HCT116 (cell line): ENCODE data around the gene NRIP2. TPM values are rescaled to one million over a fixed set of nuclear protein-coding genes. Genes with fewer than 3 reads are reported as not detected.

Source experiments
- ATAC-seq: fragments of 200-7000 bp; cut with Tn5 transposase; 2 replicates; pipeline ENCODE4 v1.9.1; 2020; ENCODE audit warnings: mild to moderate bottlenecking, moderate library complexity
- BruUV-seq: library from RNA; stranded (reverse); fragments of 400-500 nt; replicated peaks from 2 replicates; lab custom pipeline; 2021; lab: Mats Ljungman, UMichigan
- CTCF ChIA-PET: fragments of 300-600 bp; sonication (Branson Sonifier 250); formaldehyde crosslinking; loops from one replicate; lab custom pipeline; 2021; ENCODE audit warnings: antibody characterized with exemption; lab: Charles Lee
- POLR2A ChIA-PET: fragments of 300-600, 350-600 bp; sonication (Branson Sonifier 250); formaldehyde crosslinking; loops from one replicate; lab custom pipeline; 2021; ENCODE audit warnings: antibody characterized with exemption; lab: Charles Lee
- RAD21 ChIA-PET, 2 experiments: fragments of 300-600 bp; sonication (Branson Sonifier 250); formaldehyde crosslinking; loops; one replicate each; lab custom pipeline; 2023; ENCODE audit warnings: low total read pairs in 2 of 2; ENCODE audit not compliant: uncharacterized antibody in 2 of 2, unreplicated experiment in 2 of 2, low non-redundant PET in 1 of 2; lab: Charles Lee
- DNase-seq: peaks from one replicate; pipeline ENCODE4 v3.0.0-alpha.2; 2010; ENCODE audit warnings: low read depth, low spot score
- H2AFZ ChIP-seq: fragments of 200-600 bp; shearing (Covaris generic), sonication (generic); 2 replicates; pipeline ENCODE4 v1.6.1; 2017; ENCODE audit warnings: low read depth, mixed run types, mixed read lengths, antibody characterized with exemption, low read length; ENCODE audit not compliant: poor library complexity, severe bottlenecking
- H3K27ac ChIP-seq: 2 replicates; pipeline ENCODE4 v1.5.1; 2012; ENCODE audit warnings: low read depth, low read length
- H3K27me3 ChIP-seq: fragments of 200-600 bp; sonication (generic); 2 replicates; pipeline ENCODE4 v1.6.1; 2016; ENCODE audit warnings: mixed run types, low read length, mixed read lengths; ENCODE audit not compliant: insufficient read depth
- H3K36me3 ChIP-seq, 2 experiments: fragments of 200-500 bp in 1 of 2; fragments of 200-600 bp in 1 of 2; sonication (Bioruptor generic) in 1 of 2; sonication (generic) in 1 of 2; 2 replicates each; pipeline versions ENCODE4 v1.5.1 to v1.6.1; 2014 to 2016; ENCODE audit warnings: low read length in 2 of 2, inconsistent platforms in 1 of 2, mixed read lengths in 1 of 2, mixed run types in 1 of 2; ENCODE audit not compliant: insufficient read depth in 2 of 2, control insufficient read depth in 1 of 2
- H3K4me1 ChIP-seq, 2 experiments: fragments of 200-600 bp in 1 of 2; sonication (generic) in 1 of 2; 2 replicates each; pipeline versions ENCODE4 v1.5.1 to v1.6.1; 2012 to 2017; ENCODE audit warnings: low read length in 2 of 2, inconsistent platforms in 1 of 2, mild to moderate bottlenecking in 1 of 2, mixed read lengths in 1 of 2, mixed run types in 1 of 2, moderate library complexity in 1 of 2; ENCODE audit not compliant: insufficient read depth in 2 of 2, control insufficient read depth in 1 of 2
- H3K4me2 ChIP-seq: fragments of 200-600 bp; sonication (generic); 2 replicates; pipeline ENCODE4 v1.6.1; 2017; ENCODE audit warnings: mixed run types, low read length, mixed read lengths
- H3K4me3 ChIP-seq, 2 experiments: fragments of 200-600 bp in 1 of 2; sonication (generic) in 1 of 2; replicated peaks in 1 of 2; 2 replicates each; pipeline ENCODE4 v1.5.1; 2011 to 2016; ENCODE audit warnings: low read length in 2 of 2, control low read depth in 1 of 2, low read depth in 1 of 2, mild to moderate bottlenecking in 1 of 2, mixed read lengths in 1 of 2, mixed run types in 1 of 2
- H3K79me2 ChIP-seq: fragments of 200-600 bp; sonication (generic); 2 replicates; pipeline ENCODE4 v1.6.1; 2017; ENCODE audit warnings: mild to moderate bottlenecking, mixed run types, low read length, moderate library complexity, mixed read lengths; ENCODE audit not compliant: insufficient read depth
- H3K9ac ChIP-seq: fragments of 200-600 bp; sonication (generic); 2 replicates; pipeline ENCODE4 v1.6.1; 2016; ENCODE audit warnings: low read length, mixed read lengths
- H3K9me2 ChIP-seq: fragments of 200-600 bp; sonication (generic), shearing (Covaris generic); 2 replicates; pipeline ENCODE4 v1.6.1; 2017; ENCODE audit warnings: mixed run types, mild to moderate bottlenecking, moderate library complexity; ENCODE audit not compliant: insufficient read depth
- H3K9me3 ChIP-seq, 2 experiments: fragments of 200-500 bp in 1 of 2; fragments of 200-600 bp in 1 of 2; sonication (Bioruptor generic) in 1 of 2; sonication (generic) in 1 of 2; 2 replicates each; pipeline ENCODE4 v1.6.1; 2014 to 2017; ENCODE audit warnings: low read length in 2 of 2, mixed read lengths in 2 of 2, inconsistent platforms in 1 of 2, low read depth in 1 of 2, mild to moderate bottlenecking in 1 of 2, mixed run types in 1 of 2, moderate library complexity in 1 of 2; ENCODE audit not compliant: control insufficient read depth in 1 of 2, insufficient read depth in 1 of 2
- H4K20me1 ChIP-seq: fragments of 200-600 bp; sonication (generic), shearing (Covaris generic); 2 replicates; pipeline ENCODE4 v1.6.1; 2017; ENCODE audit warnings: mixed run types, mild to moderate bottlenecking, moderate library complexity; ENCODE audit not compliant: insufficient read depth
- CBX3 ChIP-seq: IDR thresholded peaks from 2 replicates; pipeline ENCODE4 v1.6.1; 2012; ENCODE audit warnings: low read depth
- EGR1 ChIP-seq: IDR thresholded peaks from 2 replicates; pipeline ENCODE4 v1.6.1; 2012; ENCODE audit warnings: low read depth
- EZH2phosphoT487 ChIP-seq: fragments of 200-600 bp; IDR thresholded peaks from 2 replicates; pipeline ENCODE4 v1.6.1; 2018; ENCODE audit warnings: antibody characterized with exemption, borderline replicate concordance
- FOSL1 ChIP-seq: IDR thresholded peaks from 2 replicates; pipeline ENCODE4 v1.6.1; 2012; ENCODE audit warnings: low read depth
- MAX ChIP-seq: IDR thresholded peaks from 2 replicates; pipeline ENCODE4 v1.6.1; 2012
- POLR2A ChIP-seq: IDR thresholded peaks from 2 replicates; pipeline ENCODE4 v1.7.0; 2011; ENCODE audit warnings: borderline replicate concordance; ENCODE audit not compliant: insufficient read depth, insufficient read length; ENCODE audit errors: extremely low read depth
- POLR2AphosphoS5 ChIP-seq: IDR thresholded peaks from 2 replicates; pipeline ENCODE4 v1.6.1; 2011; ENCODE audit warnings: mild to moderate bottlenecking, low read depth, low read length, moderate library complexity
- RAD21 ChIP-seq: IDR thresholded peaks from 2 replicates; pipeline ENCODE4 v1.6.1; 2012; ENCODE audit warnings: low read depth, mild to moderate bottlenecking
- SIN3A ChIP-seq: IDR thresholded peaks from 2 replicates; pipeline ENCODE4 v1.6.1; 2012; ENCODE audit warnings: low read depth
- YY1 ChIP-seq: IDR thresholded peaks from 2 replicates; pipeline ENCODE4 v1.6.1; 2011; ENCODE audit warnings: low read length, low read depth, moderate library complexity, mild to moderate bottlenecking; ENCODE audit not compliant: insufficient replicate concordance; ENCODE audit errors: extremely low read depth
- ZBTB33 ChIP-seq: IDR thresholded peaks from 2 replicates; pipeline ENCODE4 v1.6.1; 2011; ENCODE audit warnings: mild to moderate bottlenecking, low read length, moderate library complexity; ENCODE audit not compliant: insufficient replicate concordance; ENCODE audit errors: extremely low read depth
- ZFX ChIP-seq: fragments of 450-650 bp; IDR thresholded peaks from 2 replicates; pipeline ENCODE4 v1.6.1; 2017
- ZNF274 ChIP-seq: fragments of 200-500 bp; sonication (Bioruptor generic); IDR thresholded peaks from 2 replicates; pipeline ENCODE4 v1.6.1; 2014; ENCODE audit warnings: mild to moderate bottlenecking, low read depth, low read length, inconsistent platforms
- intact Hi-C: fragments of 100-400 bp; cut with micrococcal nuclease; formaldehyde crosslinking; loops from 2 replicates; pipeline ENCODE4 v1.10.0; 2022
- total RNA-seq: library from RNA; stranded (reverse); gene quantifications from one replicate; pipeline ENCODE4 v1.2.1, GENCODE V29; 2021; ENCODE audit not compliant: unreplicated experiment
- TF ChIP-seq, protein P1 (sequence below): IDR thresholded peaks from 2 replicates; pipeline ENCODE4 v1.6.1; 2012; ENCODE audit warnings: low read depth

Gene NRIP2
- total RNA-seq, 1 experiment from 2014 or later, result not detected

DNA sequence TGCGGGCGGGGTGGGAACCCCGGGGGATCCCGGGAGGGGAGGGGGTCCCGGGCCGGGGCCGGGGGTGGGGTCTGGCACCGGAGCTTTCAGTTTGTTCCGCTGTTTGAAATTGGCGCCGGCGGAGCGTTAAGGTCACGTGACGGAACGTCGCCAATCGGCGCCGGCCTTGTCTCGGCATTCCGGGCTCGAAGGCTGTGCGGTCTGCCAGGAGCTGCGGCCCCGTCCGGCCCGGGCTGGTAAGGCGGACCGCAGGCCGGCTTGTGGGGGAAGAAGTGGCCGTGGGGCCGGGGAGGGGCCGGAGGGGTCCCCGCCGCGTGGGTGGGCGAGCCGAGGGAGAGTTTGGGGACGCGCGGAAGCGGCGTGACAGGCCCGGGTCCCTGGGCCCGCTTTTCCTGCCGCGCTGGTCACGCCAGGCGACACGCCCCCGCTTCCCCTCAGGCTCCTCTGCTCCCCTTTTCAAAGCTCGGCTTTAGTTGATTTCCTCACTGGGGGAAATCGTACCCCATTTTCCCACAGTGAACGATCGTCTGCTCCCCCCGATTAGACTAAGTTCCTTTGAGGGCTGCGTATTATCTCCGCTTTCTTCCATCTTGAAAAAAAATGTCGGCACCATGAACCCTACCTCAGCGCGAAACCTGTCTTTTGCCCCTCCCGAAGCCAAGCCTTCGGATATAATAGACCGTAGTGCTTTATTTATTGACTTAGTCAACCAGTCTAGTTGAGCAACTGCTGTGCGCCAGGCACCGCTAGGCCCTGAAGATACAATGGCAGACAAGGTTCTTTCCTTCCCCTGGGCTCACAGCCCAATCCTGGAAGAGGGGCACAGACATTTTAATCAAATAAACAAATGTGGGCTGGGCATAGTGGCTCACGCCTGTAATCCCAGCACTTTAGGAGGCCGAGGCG, 42.5 kb upstream of the NRIP2 start, which contains the start of the genes FOXM1 and RHNO1:
FOXM1 (minus strand) TSS at position 128 of the 906 bp plus-strand sequence. CDS start 2,696 bp downstream, outside the sequence.
RHNO1 (plus strand) TSS at position 177 of the 906 bp plus-strand sequence. CDS start 8,144 bp downstream, outside the sequence.
- TSS peak; percentile 70 for BruUV-seq
- peak within 1 kb of the TSS; percentile 92 to 96 for H3K4me3 ChIP-seq
- no peaks in the 10 kb centered on the region for H3K27me3 ChIP-seq
- H3K9ac ChIP-seq, result peak within 1 kb of the TSS; percentile 92
- H3K4me1 ChIP-seq, result peaks cover 6 to 20% of the 10 kb centered on the region in 2 experiments
- intact Hi-C loops, result no loop called here
- CTCF ChIA-PET, result interaction anchor here (0.7 to 1.5 kb wide), 6 partner anchors 9 to 164 kb away, joined by 3 to 11 read pairs (median 3); partner anchors contain the start of genes ITFG2 and TULP3
- peak; percentile 85 for TF ChIP-seq POLR2AphosphoS5
- TF ChIP-seq EZH2phosphoT487, result no peak
- peak; percentile 67 for TF ChIP-seq MAX
- TF ChIP-seq CBX3, result no peak
- no peak for TF ChIP-seq FOSL1
- TF ChIP-seq YY1, result peak; percentile 63
- TF ChIP-seq ZNF274, result no peak
- TF ChIP-seq, protein P1, sequence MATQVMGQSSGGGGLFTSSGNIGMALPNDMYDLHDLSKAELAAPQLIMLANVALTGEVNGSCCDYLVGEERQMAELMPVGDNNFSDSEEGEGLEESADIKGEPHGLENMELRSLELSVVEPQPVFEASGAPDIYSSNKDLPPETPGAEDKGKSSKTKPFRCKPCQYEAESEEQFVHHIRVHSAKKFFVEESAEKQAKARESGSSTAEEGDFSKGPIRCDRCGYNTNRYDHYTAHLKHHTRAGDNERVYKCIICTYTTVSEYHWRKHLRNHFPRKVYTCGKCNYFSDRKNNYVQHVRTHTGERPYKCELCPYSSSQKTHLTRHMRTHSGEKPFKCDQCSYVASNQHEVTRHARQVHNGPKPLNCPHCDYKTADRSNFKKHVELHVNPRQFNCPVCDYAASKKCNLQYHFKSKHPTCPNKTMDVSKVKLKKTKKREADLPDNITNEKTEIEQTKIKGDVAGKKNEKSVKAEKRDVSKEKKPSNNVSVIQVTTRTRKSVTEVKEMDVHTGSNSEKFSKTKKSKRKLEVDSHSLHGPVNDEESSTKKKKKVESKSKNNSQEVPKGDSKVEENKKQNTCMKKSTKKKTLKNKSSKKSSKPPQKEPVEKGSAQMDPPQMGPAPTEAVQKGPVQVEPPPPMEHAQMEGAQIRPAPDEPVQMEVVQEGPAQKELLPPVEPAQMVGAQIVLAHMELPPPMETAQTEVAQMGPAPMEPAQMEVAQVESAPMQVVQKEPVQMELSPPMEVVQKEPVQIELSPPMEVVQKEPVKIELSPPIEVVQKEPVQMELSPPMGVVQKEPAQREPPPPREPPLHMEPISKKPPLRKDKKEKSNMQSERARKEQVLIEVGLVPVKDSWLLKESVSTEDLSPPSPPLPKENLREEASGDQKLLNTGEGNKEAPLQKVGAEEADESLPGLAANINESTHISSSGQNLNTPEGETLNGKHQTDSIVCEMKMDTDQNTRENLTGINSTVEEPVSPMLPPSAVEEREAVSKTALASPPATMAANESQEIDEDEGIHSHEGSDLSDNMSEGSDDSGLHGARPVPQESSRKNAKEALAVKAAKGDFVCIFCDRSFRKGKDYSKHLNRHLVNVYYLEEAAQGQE, result no peak
- peak; percentile 51 for TF ChIP-seq POLR2A
- TF ChIP-seq SIN3A, result peak; percentile 68
- TF ChIP-seq ZFX, result peak; percentile 92
- no peak for TF ChIP-seq RAD21
- TF ChIP-seq EGR1, result peak; percentile 88
- no peak for TF ChIP-seq ZBTB33
- TF ChIP-seq, all 23 proteins: peak for 7
- no peaks in the 10 kb centered on the region for H3K9me3 ChIP-seq
- H4K20me1 ChIP-seq, result no peaks in the 10 kb centered on the region
- RAD21 ChIA-PET, result interaction anchor here in 1 of 2 experiments (0.7 kb wide), 1 partner anchor 434 kb away, joined by 4 read pairs; no protein-coding TSS in a partner anchor
- POLR2A ChIA-PET, result interaction anchor here (1.1 to 1.3 kb wide), 2 partner anchors 8 to 24 kb away, joined by 3 to 5 read pairs; no protein-coding TSS in a partner anchor
- H3K9me2 ChIP-seq, result no peaks in the 10 kb centered on the region
- peak within 1 kb of the TSS; percentile 79 for H3K4me2 ChIP-seq
- H2AFZ ChIP-seq, result peak within 1 kb of the TSS; percentile 78
- ATAC-seq, result peak; percentile 86
- peak; percentile 60 for DNase-seq
- peaks cover 88% of the 10 kb centered on the region for H3K79me2 ChIP-seq
- H3K36me3 ChIP-seq, result peaks cover 15 to 19% of the 10 kb centered on the region in 2 experiments; a peak in 3 of 4 replicates
- H3K27ac ChIP-seq, result peak within 1 kb of the TSS; percentile 77
